ENCODE measurements around the gene AGPAT4. TPM values are rescaled to one million over a fixed set of nuclear protein-coding genes. Genes with fewer than 3 reads are reported as not detected.

AGPAT4 gene
- total RNA-seq, 1 donor = 3.3 TPM

GRCh38 chr6:161143663-161144430, 130.0 kb downstream of the AGPAT4 start:
- no peak overlapping the region for H3K4me3 ChIP-seq (ENCODE audit: low read length)
- H3K27me3 ChIP-seq (ENCODE audit: insufficient read depth, low read length) = no peaks in the 10 kb centered on the region
- H3K4me1 ChIP-seq (ENCODE audit: insufficient read depth, low read length) = no peaks in the 10 kb centered on the region
- H3K9me3 ChIP-seq (ENCODE audit: low read depth, low read length) = no peaks in the 10 kb centered on the region

GRCh38 chr6:161142957-161143296, 130.9 kb downstream of the AGPAT4 start:
- no peaks in the 10 kb centered on the region for H3K4me1 ChIP-seq (ENCODE audit: insufficient read depth, low read length)
- H3K9me3 ChIP-seq (ENCODE audit: low read depth, low read length) = no peaks in the 10 kb centered on the region
- no peaks in the 10 kb centered on the region for H3K27me3 ChIP-seq (ENCODE audit: insufficient read depth, low read length)
- H3K4me3 ChIP-seq (ENCODE audit: low read length) = no peak overlapping the region

GRCh38 chr6:161141173-161141572, 132.7 kb downstream of the AGPAT4 start:
- Histone ChIP-seq H3K27me3 (ENCODE audit: insufficient read depth, low read length) (no peaks in the 10 kb centered on the region), H3K4me1 (ENCODE audit: insufficient read depth, low read length) (peaks cover 5% of the 10 kb centered on the region), H3K4me3 (ENCODE audit: low read length) (no peak overlapping the region), H3K9me3 (ENCODE audit: low read depth, low read length) (no peaks in the 10 kb centered on the region)

GRCh38 chr6:161140554-161140875, 133.3 kb downstream of the AGPAT4 start:
- Histone ChIP-seq H3K4me3 (ENCODE audit: low read length) (no peak overlapping the region), H3K9me3 (ENCODE audit: low read depth, low read length) (no peaks in the 10 kb centered on the region), H3K4me1 (ENCODE audit: insufficient read depth, low read length) (peaks cover 11% of the 10 kb centered on the region), H3K27me3 (ENCODE audit: insufficient read depth, low read length) (no peaks in the 10 kb centered on the region)

GRCh38 chr6:161139766-161140553, 133.9 kb downstream of the AGPAT4 start:
- no peaks in the 10 kb centered on the region for H3K27me3 ChIP-seq (ENCODE audit: insufficient read depth, low read length)
- H3K4me1 ChIP-seq (ENCODE audit: insufficient read depth, low read length) = peaks cover 11% of the 10 kb centered on the region

GRCh38 chr6:161139304-161139765, 134.5 kb downstream of the AGPAT4 start:
- Histone ChIP-seq H3K4me1 (ENCODE audit: insufficient read depth, low read length) (peaks cover 11% of the 10 kb centered on the region), H3K9me3 (ENCODE audit: low read depth, low read length) (no peaks in the 10 kb centered on the region), H3K27me3 (ENCODE audit: insufficient read depth, low read length) (no peaks in the 10 kb centered on the region), H3K4me3 (ENCODE audit: low read length) (no peak overlapping the region)

More at GRCh38 chr6:161139766-161140553, 133.9 kb downstream of the AGPAT4 start:
- Histone ChIP-seq H3K9me3 (ENCODE audit: low read depth, low read length) (no peaks in the 10 kb centered on the region), H3K4me3 (ENCODE audit: low read length) (no peak overlapping the region)

- Histone ChIP-seq H3K27me3 (ENCODE audit: insufficient read depth, low read length) (no peaks in the 10 kb centered on the region), H3K4me1 (ENCODE audit: insufficient read depth, low read length) (peaks cover 11% of the 10 kb centered on the region), H3K9me3 (ENCODE audit: low read depth, low read length) (no peaks in the 10 kb centered on the region), H3K4me3 (ENCODE audit: low read length) (no peak overlapping the region)
Measured at GRCh38 chr6:161138543-161139303, 135.1 kb downstream of the AGPAT4 start.

GRCh38 chr6:161137839-161138542, 135.9 kb downstream of the AGPAT4 start:
- H3K9me3 ChIP-seq (ENCODE audit: low read depth, low read length) = no peaks in the 10 kb centered on the region
- peaks cover 11% of the 10 kb centered on the region for H3K4me1 ChIP-seq (ENCODE audit: insufficient read depth, low read length)
- no peak overlapping the region for H3K4me3 ChIP-seq (ENCODE audit: low read length)
- no peaks in the 10 kb centered on the region for H3K27me3 ChIP-seq (ENCODE audit: insufficient read depth, low read length)

GRCh38 chr6:161137320-161137719, 136.5 kb downstream of the AGPAT4 start:
- Histone ChIP-seq H3K9me3 (ENCODE audit: low read depth, low read length) (no peaks in the 10 kb centered on the region), H3K4me1 (ENCODE audit: insufficient read depth, low read length) (peaks cover 11% of the 10 kb centered on the region), H3K27me3 (ENCODE audit: insufficient read depth, low read length) (no peaks in the 10 kb centered on the region), H3K4me3 (ENCODE audit: low read length) (no peak overlapping the region)

- Histone ChIP-seq H3K9me3 (ENCODE audit: low read depth, low read length) (no peaks in the 10 kb centered on the region), H3K27me3 (ENCODE audit: insufficient read depth, low read length) (no peaks in the 10 kb centered on the region), H3K4me3 (ENCODE audit: low read length) (no peak overlapping the region), H3K4me1 (ENCODE audit: insufficient read depth, low read length) (peaks cover 11% of the 10 kb centered on the region)
Measured at GRCh38 chr6:161136655-161137054, 137.2 kb downstream of the AGPAT4 start.

GRCh38 chr6:161135695-161136591, 137.9 kb downstream of the AGPAT4 start:
- H3K9me3 ChIP-seq (ENCODE audit: low read depth, low read length) = no peaks in the 10 kb centered on the region
- H3K4me3 ChIP-seq (ENCODE audit: low read length) = no peak overlapping the region

GRCh38 chr6:161134550-161135298, 139.1 kb downstream of the AGPAT4 start:
- H3K4me1 ChIP-seq (ENCODE audit: insufficient read depth, low read length) = peaks cover 11% of the 10 kb centered on the region
- H3K27me3 ChIP-seq (ENCODE audit: insufficient read depth, low read length) = no peaks in the 10 kb centered on the region
- no peaks in the 10 kb centered on the region for H3K9me3 ChIP-seq (ENCODE audit: low read depth, low read length)
- H3K4me3 ChIP-seq (ENCODE audit: low read length) = no peak overlapping the region

More at GRCh38 chr6:161135695-161136591, 137.9 kb downstream of the AGPAT4 start:
- Histone ChIP-seq H3K27me3 (ENCODE audit: insufficient read depth, low read length) (no peaks in the 10 kb centered on the region), H3K4me1 (ENCODE audit: insufficient read depth, low read length) (peaks cover 11% of the 10 kb centered on the region)

GRCh38 chr6:161133963-161134362, 139.9 kb downstream of the AGPAT4 start:
- Histone ChIP-seq H3K4me3 (ENCODE audit: low read length) (no peak overlapping the region), H3K4me1 (ENCODE audit: insufficient read depth, low read length) (peaks cover 11% of the 10 kb centered on the region), H3K27me3 (ENCODE audit: insufficient read depth, low read length) (no peaks in the 10 kb centered on the region), H3K9me3 (ENCODE audit: low read depth, low read length) (no peaks in the 10 kb centered on the region)
